Stomach (tissue), 9 donors: Measurements from ENCODE around the gene MRPS18B. TPM values are rescaled to one million over a fixed set of nuclear protein-coding genes. Genes with fewer than 3 reads are reported as not detected.
A peak's percentile ranks its signal among the peaks of the same experiment; 100 is the strongest.

ENCODE experiments used
- DNase-seq, 2 donors: peaks; one replicate each; pipeline versions ENCODE4 v3.0.0 to v3.0.0-alpha.2; 2013 to 2019
- H3K27ac ChIP-seq, 5 donors: fragments of 200-600 bp in 4 of 5; sonication (generic) in 4 of 5; one replicate each; pipeline ENCODE4 v1.5.1; 2013 to 2019; ENCODE audit warnings: mild to moderate bottlenecking in 1 of 5, moderate library complexity in 1 of 5
- H3K27me3 ChIP-seq, 3 donors: fragments of 200-600 bp; sonication (generic); one replicate each; pipeline ENCODE4 v1.5.1; 2017 to 2019; ENCODE audit warnings: mixed run types in 1 of 3
- H3K36me3 ChIP-seq, 4 donors: fragments of 200-600 bp; sonication (generic); 1 replicate in 3 of 4; 2 replicates in 1 of 4; pipeline ENCODE4 v1.5.1; 2016 to 2019
- H3K4me1 ChIP-seq, 4 donors: fragments of 200-600 bp; sonication (generic); one replicate each; pipeline ENCODE4 v1.5.1; 2016 to 2019
- H3K4me3 ChIP-seq, 4 donors: fragments of 200-600 bp; sonication (generic) in 3 of 4; one replicate each; pipeline ENCODE4 v1.5.1; 2016 to 2019; ENCODE audit warnings: mild to moderate bottlenecking in 1 of 4
- H3K9me3 ChIP-seq, 4 donors: fragments of 200-600 bp; sonication (generic); one replicate each; pipeline ENCODE4 v1.5.1; 2016 to 2019
- CTCF ChIP-seq, 7 experiments: fragments of 450-650 bp in 4 of 7; fragments of 200-600 bp in 3 of 7; sonication (generic) in 3 of 7; IDR thresholded peaks; one replicate each; pipeline ENCODE4 v1.5.1; 2016 to 2019; ENCODE audit warnings: antibody characterized with exemption in 7 of 7, control low read depth in 2 of 7, mild to moderate bottlenecking in 1 of 7
- EP300 ChIP-seq: sonication (generic); formaldehyde crosslinking; IDR thresholded peaks from one replicate; pipeline ENCODE4 v1.6.1; 2017; ENCODE audit warnings: antibody characterized with exemption
- POLR2A ChIP-seq, 4 donors: fragments of 450-650 bp; IDR thresholded peaks; one replicate each; pipeline ENCODE4 v1.6.1; 2016; ENCODE audit warnings: antibody characterized with exemption in 4 of 4, control low read depth in 2 of 4, mild to moderate bottlenecking in 1 of 4, moderate library complexity in 1 of 4
- POLR2AphosphoS5 ChIP-seq, 3 donors: sonication (generic); formaldehyde crosslinking; IDR thresholded peaks; one replicate each; pipeline ENCODE4 v1.6.1; 2016; ENCODE audit warnings: antibody characterized with exemption in 3 of 3
- WGBS, 5 donors: extraction: QIAGEN DNeasy Blood & Tissue Kit in 3 of 5; methylation state at CpG; one replicate each; pipeline versions ENCODE4 v1.1.5 to v1.1.7; 2013 to 2018; 5-methylcytosine and 5-hydroxymethylcytosine counted together
- intact Hi-C: fragments of 100-400 bp; cut with DNase I; formaldehyde crosslinking; loops from one replicate; pipeline ENCODE4 v1.15.1; 2023; ENCODE audit warnings: low total_unique reads
- polyA plus RNA-seq, 3 donors: library from polyadenylated mRNA; stranded (reverse); fragments of 200-250 nt; gene quantifications; one replicate each; pipeline ENCODE4 v1.2.3, GENCODE V29; 2013
- total RNA-seq, 5 donors: library from RNA; depleted of rRNA; stranded (reverse); fragments of >200 nt; gene quantifications; one replicate each; pipeline versions ENCODE4 v1.1.0 to v1.2.3, GENCODE V29; 2014 to 2016
- donor health status: healthy with polysubstance abuse.
- donor health status: Bipolar disorder and iron deficiency.
- donor health status: healthy.

MRPS18B gene
- total and polyA plus RNA-seq, 8 donors: 6.4 to 71.2 (median 44.4) TPM

DNA sequence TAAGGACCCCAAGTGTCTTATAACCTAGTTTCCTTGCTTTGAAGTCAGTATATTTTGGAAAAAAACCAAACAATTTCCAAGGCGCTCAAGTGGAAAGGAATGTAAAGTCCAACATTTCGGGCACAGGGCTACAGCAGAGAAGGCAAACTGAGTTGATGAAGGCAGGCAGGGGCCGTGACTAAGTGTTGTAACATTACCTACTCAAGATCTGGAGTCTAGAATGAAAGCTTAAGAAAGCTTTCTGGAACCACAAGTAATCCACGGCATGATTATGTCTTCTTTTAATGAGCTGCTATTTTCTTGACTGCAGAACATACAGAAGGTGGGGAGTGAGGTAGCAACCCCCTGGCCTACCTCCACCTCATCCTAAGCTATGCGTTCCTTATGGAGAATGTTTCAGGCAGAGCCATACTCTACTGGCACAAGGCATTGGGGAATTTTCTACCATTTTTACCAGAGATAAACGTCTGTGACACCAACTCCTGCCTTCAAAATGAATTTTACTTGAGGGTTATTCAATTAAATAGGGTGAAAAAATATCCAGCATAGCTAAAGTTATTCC is 4.9 kb upstream of the MRPS18B start:
- peak overlapping the region in 4 of 5 donors; percentile 93 to 96 (median 95) for H3K27ac ChIP-seq
- intact Hi-C loops: no loop called here
- WGBS, 5 donors: 20 to 45% (median 28%) methylated on average over 6 of the region's 6 CpGs
- H3K4me1 ChIP-seq: peaks cover 38 to 68% (median 49%) of the 10 kb centered on the region in 4 donors
- H3K4me3 ChIP-seq: peak overlapping the region in 1 of 4 donors; percentile 94
- TF ChIP-seq EP300 (no peak), POLR2AphosphoS5 (IDR thresholded peaks at IDR 0.05) (peak in 2 of 3 donors; percentile 14 to 60)
- no peak for DNase-seq
- no peaks in the 10 kb centered on the region for H3K27me3 ChIP-seq
- H3K9me3 ChIP-seq: no peaks in the 10 kb centered on the region
- H3K36me3 ChIP-seq: peaks cover 30 to 39% (median 32%) of the 10 kb centered on the region in 4 donors

GRCh38 chr6:30613251-30614043 is 4.2 kb upstream of the MRPS18B start:
- H3K4me1 ChIP-seq: peaks cover 38 to 66% (median 52%) of the 10 kb centered on the region in 4 donors
- peaks cover 23 to 32% (median 25%) of the 10 kb centered on the region in 4 donors for H3K36me3 ChIP-seq
- peak overlapping the region in 4 of 5 donors; percentile 93 to 96 (median 95) for H3K27ac ChIP-seq
- H3K27me3 ChIP-seq: no peaks in the 10 kb centered on the region
- TF ChIP-seq POLR2AphosphoS5 (IDR thresholded peaks at IDR 0.05): no peak
- no peak for TF ChIP-seq EP300
- TF ChIP-seq CTCF (IDR thresholded peaks at IDR 0.05): no peak
- TF ChIP-seq POLR2A (IDR thresholded peaks at IDR 0.05): no peak
- no peak for DNase-seq
- H3K9me3 ChIP-seq: no peaks in the 10 kb centered on the region
- H3K4me3 ChIP-seq: peak overlapping the region in 2 of 4 donors; percentile 93 to 94
- intact Hi-C loops: no loop called here

DNA sequence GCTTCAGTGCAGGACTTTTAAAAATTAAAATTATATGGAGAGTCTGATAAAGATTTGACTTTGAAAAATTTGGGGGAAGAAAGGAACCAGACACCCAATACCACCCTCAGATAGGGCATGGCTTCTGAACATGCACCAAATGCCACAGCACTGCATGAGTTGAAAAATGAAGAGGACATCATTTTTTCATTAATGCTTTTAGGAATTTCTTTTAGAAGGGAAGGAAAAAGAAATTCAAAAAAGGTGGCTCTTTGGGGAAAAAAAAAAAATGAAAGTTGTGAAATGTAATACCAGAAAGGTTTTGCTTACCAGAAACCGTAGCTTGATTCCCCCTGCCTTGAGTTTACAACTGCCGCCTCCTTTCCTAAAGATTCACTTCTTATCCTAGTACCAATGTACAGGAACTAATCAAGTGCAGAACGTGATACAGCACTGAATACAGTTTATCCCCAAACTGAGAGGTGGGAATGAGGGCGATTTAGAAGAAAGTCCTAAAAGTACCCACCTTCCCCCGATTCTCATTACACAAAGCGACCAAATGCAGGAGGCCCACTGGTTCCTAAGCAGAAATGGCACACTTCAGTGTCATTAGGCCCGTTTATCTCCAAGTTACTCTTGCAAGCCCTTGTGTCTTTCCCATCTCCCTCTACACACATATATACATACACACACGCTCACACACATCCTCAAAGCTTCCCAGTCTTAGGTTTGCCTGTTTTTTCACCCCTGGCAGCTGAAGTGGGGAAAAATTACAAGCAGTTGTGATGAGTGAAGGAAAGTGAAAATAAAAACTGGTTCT is 3.4 kb upstream of the MRPS18B start:
- 19 to 28% (median 24%) methylated on average over 8 of the region's 8 CpGs for WGBS, 5 donors
- peak in 1 of 2 donors; percentile 44 for DNase-seq
- Histone ChIP-seq H3K4me1 (peaks cover 46 to 67% (median 58%) of the 10 kb centered on the region in 4 donors), H3K4me3 (peak overlapping the region; percentile 66 to 94 (median 83)), H3K36me3 (peaks cover 15 to 26% (median 17%) of the 10 kb centered on the region in 4 donors), H3K9me3 (no peaks in the 10 kb centered on the region), H3K27me3 (no peaks in the 10 kb centered on the region), H3K27ac (peak overlapping the region; percentile 82 to 96 (median 95))
- intact Hi-C loops: no loop called here
- TF ChIP-seq CTCF (IDR thresholded peaks at IDR 0.05) (no peak), POLR2AphosphoS5 (IDR thresholded peaks at IDR 0.05) (peak in 1 of 3 donors; percentile 22), EP300 (no peak), POLR2A (IDR thresholded peaks at IDR 0.05) (no peak)

DNA sequence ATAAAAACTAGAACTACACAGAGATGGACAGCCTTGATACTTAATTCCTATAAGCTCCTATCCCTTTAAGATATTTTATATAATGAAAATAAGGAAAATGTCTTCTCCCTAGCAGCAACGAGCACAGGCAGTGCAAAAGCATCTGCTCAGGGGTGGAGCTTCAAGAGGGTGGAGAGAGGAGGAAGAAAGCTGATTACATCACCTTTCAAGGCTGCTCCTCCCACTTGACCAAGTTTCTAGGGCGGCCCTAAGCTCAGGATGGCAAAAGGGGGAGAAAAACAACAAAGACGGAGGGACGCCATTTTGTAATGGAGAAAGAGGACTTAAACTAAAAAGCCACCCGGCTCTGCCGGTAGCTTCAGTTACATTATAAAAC is 2.8 kb upstream of the MRPS18B start:
- 0 to 1% (median 0%) methylated on average over 6 of the region's 6 CpGs for WGBS, 5 donors
- H3K4me1 ChIP-seq: peaks cover 48 to 67% (median 57%) of the 10 kb centered on the region in 4 donors
- H3K36me3 ChIP-seq: peaks cover 13 to 26% (median 16%) of the 10 kb centered on the region in 4 donors
- no peaks in the 10 kb centered on the region for H3K27me3 ChIP-seq
- no peaks in the 10 kb centered on the region for H3K9me3 ChIP-seq
- no peak for TF ChIP-seq EP300
- TF ChIP-seq CTCF (IDR thresholded peaks at IDR 0.05): no peak
- peak in 1 of 4 donors; percentile 85 for TF ChIP-seq POLR2A (IDR thresholded peaks at IDR 0.05)
- TF ChIP-seq POLR2AphosphoS5 (IDR thresholded peaks at IDR 0.05): peak; percentile 82 to 98 (median 95)
- intact Hi-C loops: no loop called here
- H3K4me3 ChIP-seq: peak overlapping the region; percentile 66 to 94 (median 83)
- H3K27ac ChIP-seq: peak overlapping the region; percentile 82 to 96 (median 95)
- peak; percentile 83 to 99 for DNase-seq
